PFSK-1 (cell line): ENCODE results near the gene PNCK.

Experiments used
- FOXP2 ChIP-seq: optimal IDR thresholded peaks from 2 replicates; pipeline ENCODE3; 2011; ENCODE audit warnings: borderline replicate concordance, control low read depth, inconsistent platforms; ENCODE audit not compliant: insufficient read depth; ENCODE audit errors: extremely low read length, extremely low read depth
- POLR2AphosphoS5 ChIP-seq: IDR thresholded peaks from 2 replicates; pipeline ENCODE4 v1.6.1; 2012; ENCODE audit warnings: low read depth, mild to moderate bottlenecking, control low read depth, low read length, moderate library complexity
- SIN3A ChIP-seq: IDR thresholded peaks from 2 replicates; pipeline ENCODE4 v1.6.1; 2012; ENCODE audit warnings: mild to moderate bottlenecking, low read length, moderate library complexity, borderline replicate concordance; ENCODE audit not compliant: insufficient read depth
- TAF1 ChIP-seq: IDR thresholded peaks from 2 replicates; pipeline ENCODE4 v1.6.1; 2012; ENCODE audit warnings: low read length, control low read depth, borderline replicate concordance; ENCODE audit not compliant: insufficient read depth
- TF ChIP-seq, protein P1 (sequence below), 2 experiments: IDR thresholded peaks; 2 replicates each; pipeline versions ENCODE4 v1.6.1 to v1.8.0; 2011 to 2012; ENCODE audit warnings: low read depth in 2 of 2, low read length in 2 of 2, control low read depth in 1 of 2, inconsistent platforms in 1 of 2, mild to moderate bottlenecking in 1 of 2, moderate library complexity in 1 of 2; ENCODE audit not compliant: insufficient read depth in 1 of 2

Gene PNCK

DNA sequence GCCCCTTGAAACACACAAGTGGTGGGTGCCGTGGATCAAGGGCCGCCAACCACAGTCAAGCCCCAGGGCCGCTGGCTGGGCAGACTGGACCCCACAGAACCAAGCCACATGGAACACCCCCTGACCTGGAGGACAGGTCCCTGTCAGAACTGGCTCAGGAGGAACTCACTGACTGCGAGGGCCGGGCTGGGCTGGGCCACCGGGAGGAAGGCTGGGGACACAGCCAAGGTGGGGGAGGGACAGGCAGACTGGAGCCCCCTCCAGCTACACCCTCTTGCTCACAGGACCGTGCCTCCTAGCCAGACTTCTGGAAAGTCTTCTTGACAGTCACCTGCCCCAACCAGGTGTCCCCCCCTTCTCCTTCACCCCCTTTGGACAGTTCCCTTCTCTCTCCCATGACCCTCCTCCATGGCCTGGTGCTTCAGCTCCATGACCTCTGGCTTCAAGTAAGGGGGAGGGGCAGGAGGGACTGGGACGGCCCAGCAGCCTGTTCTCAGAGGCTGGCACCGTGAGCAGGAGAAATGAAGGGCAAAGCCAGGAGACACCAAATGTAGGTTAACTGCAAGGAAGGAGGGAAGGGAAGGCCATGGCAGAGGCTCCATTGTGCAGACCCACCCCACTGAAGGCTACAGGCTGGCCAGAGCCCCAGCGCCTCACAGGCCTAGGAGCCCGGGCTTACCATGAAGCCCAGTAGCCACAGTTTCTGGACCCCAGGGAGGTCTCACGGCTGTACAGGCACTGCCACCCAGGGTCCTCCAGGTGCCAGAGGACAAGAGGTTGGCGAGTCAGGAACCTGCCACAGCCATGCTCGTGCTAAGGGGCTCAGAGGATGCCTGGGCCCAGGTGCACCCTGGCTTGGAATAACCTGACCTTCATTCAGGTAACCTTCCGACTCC, 49.2 kb downstream of the PNCK start:
- TF ChIP-seq, protein P1, sequence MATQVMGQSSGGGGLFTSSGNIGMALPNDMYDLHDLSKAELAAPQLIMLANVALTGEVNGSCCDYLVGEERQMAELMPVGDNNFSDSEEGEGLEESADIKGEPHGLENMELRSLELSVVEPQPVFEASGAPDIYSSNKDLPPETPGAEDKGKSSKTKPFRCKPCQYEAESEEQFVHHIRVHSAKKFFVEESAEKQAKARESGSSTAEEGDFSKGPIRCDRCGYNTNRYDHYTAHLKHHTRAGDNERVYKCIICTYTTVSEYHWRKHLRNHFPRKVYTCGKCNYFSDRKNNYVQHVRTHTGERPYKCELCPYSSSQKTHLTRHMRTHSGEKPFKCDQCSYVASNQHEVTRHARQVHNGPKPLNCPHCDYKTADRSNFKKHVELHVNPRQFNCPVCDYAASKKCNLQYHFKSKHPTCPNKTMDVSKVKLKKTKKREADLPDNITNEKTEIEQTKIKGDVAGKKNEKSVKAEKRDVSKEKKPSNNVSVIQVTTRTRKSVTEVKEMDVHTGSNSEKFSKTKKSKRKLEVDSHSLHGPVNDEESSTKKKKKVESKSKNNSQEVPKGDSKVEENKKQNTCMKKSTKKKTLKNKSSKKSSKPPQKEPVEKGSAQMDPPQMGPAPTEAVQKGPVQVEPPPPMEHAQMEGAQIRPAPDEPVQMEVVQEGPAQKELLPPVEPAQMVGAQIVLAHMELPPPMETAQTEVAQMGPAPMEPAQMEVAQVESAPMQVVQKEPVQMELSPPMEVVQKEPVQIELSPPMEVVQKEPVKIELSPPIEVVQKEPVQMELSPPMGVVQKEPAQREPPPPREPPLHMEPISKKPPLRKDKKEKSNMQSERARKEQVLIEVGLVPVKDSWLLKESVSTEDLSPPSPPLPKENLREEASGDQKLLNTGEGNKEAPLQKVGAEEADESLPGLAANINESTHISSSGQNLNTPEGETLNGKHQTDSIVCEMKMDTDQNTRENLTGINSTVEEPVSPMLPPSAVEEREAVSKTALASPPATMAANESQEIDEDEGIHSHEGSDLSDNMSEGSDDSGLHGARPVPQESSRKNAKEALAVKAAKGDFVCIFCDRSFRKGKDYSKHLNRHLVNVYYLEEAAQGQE (IDR thresholded peaks at IDR 0.05; ENCODE audit: insufficient read depth in 1 of 2, low read depth in 2 of 2, low read length in 2 of 2): no peak
- TF ChIP-seq FOXP2 (no peak), SIN3A (no peak)

DNA sequence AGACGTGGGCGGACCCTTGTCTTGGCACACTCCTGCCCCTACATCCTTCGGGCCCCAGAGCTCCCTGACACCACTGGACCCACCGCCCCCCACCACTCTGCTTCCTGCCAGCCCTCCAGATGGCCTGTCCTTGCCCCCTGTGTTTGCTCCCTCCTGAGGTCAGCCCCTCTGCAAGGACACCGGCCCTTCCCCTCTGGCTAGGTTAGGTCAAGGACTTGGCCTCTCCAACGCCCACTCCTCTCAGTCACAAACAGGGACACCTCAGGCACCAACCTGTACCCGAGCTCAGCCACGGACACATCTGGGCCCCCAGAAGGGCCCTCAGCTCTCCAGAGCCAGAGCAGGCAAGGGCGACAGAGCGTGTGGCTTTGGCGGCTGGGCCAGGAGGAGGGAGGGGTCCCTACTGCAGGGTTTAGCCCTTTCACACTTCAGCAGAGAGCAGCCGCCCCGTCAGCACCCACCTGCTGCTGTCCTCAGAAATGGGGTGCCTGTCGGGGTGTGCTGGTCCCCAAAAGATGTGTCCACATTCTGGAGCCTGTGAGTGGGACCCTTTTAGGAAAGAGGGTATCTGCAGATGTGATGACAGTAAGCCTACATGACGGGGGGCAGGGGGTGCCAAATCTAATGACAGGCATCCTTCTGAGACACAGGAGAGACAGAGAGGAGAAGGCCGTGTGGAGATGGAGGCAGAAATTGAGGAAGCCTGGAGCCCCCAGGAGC, 50.1 kb downstream of the PNCK start:
- TF ChIP-seq, protein P1 (IDR thresholded peaks at IDR 0.05; ENCODE audit: insufficient read depth in 1 of 2, low read depth in 2 of 2, low read length in 2 of 2): no peak
- TF ChIP-seq SIN3A (no peak), POLR2AphosphoS5 (no peak), FOXP2 (no peak), TAF1 (no peak)

DNA sequence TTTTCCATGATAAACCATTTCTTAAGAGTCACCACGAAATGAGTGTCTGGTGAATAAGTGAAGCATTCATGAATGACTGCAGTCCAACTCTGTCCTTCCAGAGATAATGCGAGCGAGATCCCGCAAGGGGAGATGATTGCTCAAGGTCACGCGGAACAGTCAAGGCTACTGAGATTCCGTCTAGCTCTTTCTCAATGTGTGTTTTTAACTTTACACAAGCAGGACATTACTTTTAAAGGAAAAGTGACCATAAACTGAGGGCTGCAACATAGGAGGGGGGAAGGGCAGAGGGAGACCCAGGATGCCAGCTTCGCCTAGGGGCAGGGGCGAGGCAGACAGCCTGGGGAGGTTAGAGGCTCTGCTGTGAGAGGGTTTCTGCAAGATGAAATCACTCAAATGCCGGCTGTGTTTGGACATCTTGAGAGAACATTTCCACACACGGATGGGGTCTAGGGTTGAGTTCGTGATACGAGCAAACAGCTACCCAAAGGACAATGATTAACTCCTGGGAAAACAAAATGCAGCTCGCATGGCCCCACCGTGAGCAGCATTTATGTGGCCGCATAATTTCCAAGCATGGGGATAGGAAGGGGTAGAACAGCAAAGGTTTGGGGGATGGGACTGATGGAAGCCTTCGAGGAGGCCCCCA, 50.8 kb downstream of the PNCK start:
- TF ChIP-seq, protein P1 (IDR thresholded peaks at IDR 0.05; ENCODE audit: insufficient read depth in 1 of 2, low read depth in 2 of 2, low read length in 2 of 2): no peak
- TF ChIP-seq SIN3A (no peak), FOXP2 (no peak), POLR2AphosphoS5 (no peak), TAF1 (no peak)

DNA sequence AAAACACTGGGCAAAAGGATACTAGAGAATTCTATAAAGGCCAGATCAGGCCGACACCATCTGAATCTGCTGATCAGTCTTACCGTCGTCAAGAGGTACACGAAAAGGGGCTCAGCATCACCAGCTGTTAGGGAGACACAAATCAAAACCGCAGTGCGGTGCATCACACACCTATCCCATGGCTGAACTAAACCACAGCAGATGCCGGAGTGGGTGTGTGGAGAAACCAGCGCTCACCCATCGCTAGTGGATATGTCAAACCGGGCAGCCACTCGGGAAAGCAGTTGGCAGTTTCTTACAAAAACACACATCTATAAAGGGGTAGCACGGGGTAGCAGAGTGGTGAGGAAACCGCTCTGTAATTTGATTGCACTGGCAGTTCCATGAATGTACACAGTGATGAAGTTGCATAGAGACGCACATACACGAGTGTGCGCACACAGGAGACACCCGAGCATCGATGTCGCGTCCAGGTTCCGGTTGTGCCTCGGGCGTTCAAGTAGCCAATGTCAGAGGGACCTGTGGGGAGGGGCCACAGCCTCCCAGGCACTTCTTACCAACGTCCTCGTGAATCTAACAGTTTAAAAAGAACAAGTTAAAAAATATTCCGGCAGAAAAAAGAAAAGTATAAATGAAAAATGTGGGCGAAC, 51.5 kb downstream of the PNCK start:
- TF ChIP-seq SIN3A (no peak), TAF1 (no peak), FOXP2 (no peak), POLR2AphosphoS5 (no peak)
- TF ChIP-seq, protein P1 (IDR thresholded peaks at IDR 0.05; ENCODE audit: insufficient read depth in 1 of 2, low read depth in 2 of 2, low read length in 2 of 2): no peak
